Activated CD8-positive, alpha-beta T cell treated with anti-CD3 and anti-CD28 coated beads for 36 hours (primary cell): ENCODE results near the gene CMTR2. TPM values are rescaled to one million over a fixed set of nuclear protein-coding genes. Genes with fewer than 3 reads are reported as not detected.

Experiments
- ATAC-seq: fragments of 200-7000 bp; cut with Tn5 transposase; one replicate; pipeline ENCODE4 v1.10.0; 2021; ENCODE audit warnings: mild to moderate bottlenecking, moderate library complexity
- CTCF ChIA-PET: fragments of 350-600 bp; sonication (Branson Sonifier 250); formaldehyde crosslinking; loops from one replicate; lab custom pipeline; 2021; ENCODE audit warnings: antibody characterized with exemption; lab: Charles Lee
- POLR2A ChIA-PET: fragments of 350-600 bp; sonication (Branson Sonifier 250); formaldehyde crosslinking; loops from one replicate; lab custom pipeline; 2021; ENCODE audit warnings: antibody characterized with exemption; lab: Charles Lee
- DNase-seq: peaks from one replicate; pipeline ENCODE4 v3.0.0-alpha.2; 2020
- H3K27ac Mint-ChIP-seq: one replicate; pipeline ENCODE4 v1.8.0; 2021; ENCODE audit warnings: mild to moderate bottlenecking, mixed read lengths
- H3K27me3 Mint-ChIP-seq: one replicate; pipeline ENCODE4 v1.8.0; 2021; ENCODE audit warnings: mixed read lengths
- H3K36me3 Mint-ChIP-seq: one replicate; pipeline ENCODE4 v1.8.0; 2021; ENCODE audit warnings: low read depth, mixed read lengths
- H3K4me1 Mint-ChIP-seq: one replicate; pipeline ENCODE4 v1.8.0; 2021; ENCODE audit warnings: low read depth, mixed read lengths
- H3K4me3 Mint-ChIP-seq: one replicate; pipeline ENCODE4 v1.8.0; 2021; ENCODE audit warnings: mild to moderate bottlenecking, moderate library complexity, mixed read lengths
- H3K9me3 Mint-ChIP-seq: one replicate; pipeline ENCODE4 v1.8.0; 2021; ENCODE audit warnings: mixed read lengths
- CTCF ChIP-seq: fragments of 200-600 bp; IDR thresholded peaks from one replicate; pipeline ENCODE4 v1.8.0; 2022; ENCODE audit warnings: antibody characterized with exemption, mild to moderate bottlenecking
- intact Hi-C: fragments of 100-400 bp; cut with micrococcal nuclease; formaldehyde crosslinking; loops from one replicate; pipeline ENCODE4 v1.10.0; 2022
- total RNA-seq, 2 experiments: library from RNA; stranded (reverse); gene quantifications; one replicate each; pipeline ENCODE4 v1.2.3, GENCODE V29; 2021

CMTR2 gene, protein sequence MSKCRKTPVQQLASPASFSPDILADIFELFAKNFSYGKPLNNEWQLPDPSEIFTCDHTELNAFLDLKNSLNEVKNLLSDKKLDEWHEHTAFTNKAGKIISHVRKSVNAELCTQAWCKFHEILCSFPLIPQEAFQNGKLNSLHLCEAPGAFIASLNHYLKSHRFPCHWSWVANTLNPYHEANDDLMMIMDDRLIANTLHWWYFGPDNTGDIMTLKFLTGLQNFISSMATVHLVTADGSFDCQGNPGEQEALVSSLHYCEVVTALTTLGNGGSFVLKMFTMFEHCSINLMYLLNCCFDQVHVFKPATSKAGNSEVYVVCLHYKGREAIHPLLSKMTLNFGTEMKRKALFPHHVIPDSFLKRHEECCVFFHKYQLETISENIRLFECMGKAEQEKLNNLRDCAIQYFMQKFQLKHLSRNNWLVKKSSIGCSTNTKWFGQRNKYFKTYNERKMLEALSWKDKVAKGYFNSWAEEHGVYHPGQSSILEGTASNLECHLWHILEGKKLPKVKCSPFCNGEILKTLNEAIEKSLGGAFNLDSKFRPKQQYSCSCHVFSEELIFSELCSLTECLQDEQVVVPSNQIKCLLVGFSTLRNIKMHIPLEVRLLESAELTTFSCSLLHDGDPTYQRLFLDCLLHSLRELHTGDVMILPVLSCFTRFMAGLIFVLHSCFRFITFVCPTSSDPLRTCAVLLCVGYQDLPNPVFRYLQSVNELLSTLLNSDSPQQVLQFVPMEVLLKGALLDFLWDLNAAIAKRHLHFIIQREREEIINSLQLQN
- 10 to 100 TPM; 16.6 to 19.3 TPM for total RNA-seq

DNA sequence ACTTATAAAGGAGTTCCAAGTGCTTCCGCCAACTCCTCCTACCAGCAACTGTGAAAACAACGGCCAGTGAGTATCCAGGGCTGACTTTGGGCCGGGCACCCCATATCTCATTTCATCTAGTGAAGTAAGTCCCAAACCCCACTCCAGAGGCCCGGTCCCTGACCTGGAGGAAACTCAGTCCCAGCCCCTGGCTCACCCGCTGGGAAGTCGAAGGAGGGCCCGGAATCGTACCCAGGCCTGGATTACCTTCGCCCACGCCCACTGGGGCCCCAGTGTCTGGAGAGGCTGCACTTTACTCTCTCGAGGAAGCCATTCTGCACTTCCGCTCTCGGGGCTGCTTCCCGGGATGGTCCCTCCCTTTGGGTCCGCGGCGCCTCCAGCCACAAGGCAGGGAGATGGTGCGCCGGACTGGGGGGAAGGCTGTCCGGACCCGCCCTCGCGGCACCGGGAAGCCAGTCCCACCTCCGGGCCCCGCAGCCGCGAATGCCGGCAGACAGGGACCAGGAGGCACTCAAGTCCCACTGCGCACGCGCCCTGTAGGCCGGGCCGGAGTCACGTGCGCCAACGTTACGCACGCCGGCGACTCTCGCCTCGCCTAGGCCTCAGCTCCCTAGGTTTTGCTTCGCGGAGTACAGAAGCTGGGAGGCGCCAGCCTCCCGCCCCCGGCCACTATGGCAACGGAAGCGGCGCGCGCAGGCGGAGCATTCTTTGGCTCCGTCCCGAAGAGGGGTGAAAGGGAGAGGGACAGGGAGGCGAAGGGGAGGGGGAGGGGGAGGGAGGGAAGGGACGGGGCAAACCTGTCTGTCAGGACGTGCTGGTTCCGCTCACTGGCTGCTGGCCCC, at the start of gene CMTR2:
TSS of gene CMTR2 (minus strand) at position 513 of the 842 bp plus-strand sequence. CDS start 3,482 bp downstream, outside the sequence.
- Mint-ChIP-seq H3K27ac (peak within 1 kb of the TSS; percentile 93), H3K4me1 (peaks cover 14% of the 10 kb centered on the region), H3K27me3 (peaks cover 18% of the 10 kb centered on the region), H3K36me3 (peaks cover 46% of the 10 kb centered on the region), H3K4me3 (peak within 1 kb of the TSS; percentile 90), H3K9me3 (peaks cover 14% of the 10 kb centered on the region)
- DNase-seq (peak; percentile 93), ATAC-seq (peak; percentile 97)
- TF ChIP-seq CTCF: no peak
- ChIA-PET CTCF (interaction anchor here (0.6 to 1.6 kb wide), 3 partner anchors 11 to 39 kb away, joined by 3 to 5 read pairs (median 4); no protein-coding TSS in a partner anchor), POLR2A (interaction anchor here (0.6 to 1.5 kb wide), 2 partner anchors 16 to 522 kb away, joined by 3 read pairs; no protein-coding TSS in a partner anchor)
- intact Hi-C loops: no loop called here

- H3K27ac Mint-ChIP-seq: no peak overlapping the region
- no peaks in the 10 kb centered on the region for H3K9me3 Mint-ChIP-seq
- ChIA-PET CTCF (no interaction called here), POLR2A (no interaction called here)
- no peak overlapping the region for H3K4me3 Mint-ChIP-seq
- intact Hi-C loops: no loop called here
- no peak for TF ChIP-seq CTCF
- no peak for ATAC-seq
- no peaks in the 10 kb centered on the region for H3K36me3 Mint-ChIP-seq
- H3K27me3 Mint-ChIP-seq: peaks cover 24% of the 10 kb centered on the region
- H3K4me1 Mint-ChIP-seq: no peaks in the 10 kb centered on the region
- DNase-seq: no peak
These were observed 49.4 kb upstream of the CMTR2 start for GRCh38 chr16:71338632-71339031.

DNA sequence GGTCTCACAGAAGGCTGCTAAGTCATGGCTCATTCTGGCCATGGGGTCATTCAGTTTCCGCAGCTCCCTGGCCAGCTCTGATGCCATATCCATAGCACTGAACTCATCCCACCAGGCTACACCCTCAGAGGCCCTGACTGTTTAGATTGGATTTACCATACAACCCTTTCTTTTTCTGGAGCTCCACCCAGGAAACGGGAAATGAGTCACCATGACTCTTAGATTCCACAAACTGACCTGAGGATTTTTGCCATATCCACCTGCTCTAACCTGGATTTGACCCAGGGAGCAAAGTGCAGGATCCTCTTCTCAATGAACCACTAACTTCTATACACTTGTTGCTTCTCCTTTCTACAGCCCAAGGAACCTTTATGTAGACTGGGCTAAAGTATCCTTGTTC, 49.0 kb upstream of the CMTR2 start:
- POLR2A ChIA-PET: no interaction called here
- DNase-seq: no peak
- Mint-ChIP-seq H3K36me3 (no peaks in the 10 kb centered on the region), H3K27me3 (peaks cover 24% of the 10 kb centered on the region), H3K4me1 (no peaks in the 10 kb centered on the region), H3K9me3 (no peaks in the 10 kb centered on the region), H3K27ac (no peak overlapping the region), H3K4me3 (no peak overlapping the region)
- no peak for ATAC-seq
- no peak for TF ChIP-seq CTCF
- intact Hi-C loops: no loop called here
- CTCF ChIA-PET: no interaction called here

GRCh38 chr16:71337631-71338030, 48.4 kb upstream of the CMTR2 start:
- DNase-seq (no peak), ATAC-seq (no peak)
- Mint-ChIP-seq H3K9me3 (no peaks in the 10 kb centered on the region), H3K4me3 (no peak overlapping the region), H3K27ac (no peak overlapping the region), H3K4me1 (no peaks in the 10 kb centered on the region), H3K27me3 (peaks cover 24% of the 10 kb centered on the region), H3K36me3 (no peaks in the 10 kb centered on the region)
- ChIA-PET POLR2A (no interaction called here), CTCF (no interaction called here)
- intact Hi-C loops: no loop called here
- no peak for TF ChIP-seq CTCF
